ENCODE results near the gene ZNF432.

- TF ChIP-seq CTCF (IDR thresholded peaks at IDR 0.05; ENCODE audit: extremely low read depth in 1 of 2, insufficient read depth in 1 of 2, low read depth in 1 of 2, low read length in 2 of 2), result no peak
- no peak for TF ChIP-seq GATA2 (IDR thresholded peaks at IDR 0.05; ENCODE audit: insufficient read depth, insufficient read length, low read depth, low read length)
- no peak for TF ChIP-seq POLR2AphosphoS5 (IDR thresholded peaks at IDR 0.05; ENCODE audit: insufficient read depth, low read depth, low read length)
- TF ChIP-seq, protein P1, sequence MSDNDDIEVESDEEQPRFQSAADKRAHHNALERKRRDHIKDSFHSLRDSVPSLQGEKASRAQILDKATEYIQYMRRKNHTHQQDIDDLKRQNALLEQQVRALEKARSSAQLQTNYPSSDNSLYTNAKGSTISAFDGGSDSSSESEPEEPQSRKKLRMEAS (IDR thresholded peaks at IDR 0.05; ENCODE audit: insufficient read depth, insufficient read length), result no peak
- TF ChIP-seq EZH2 (IDR thresholded peaks at IDR 0.05; ENCODE audit: borderline replicate concordance, low read depth, low read length, severe bottlenecking), result no peak
- no peak for TF ChIP-seq FOS (IDR thresholded peaks at IDR 0.05; ENCODE audit: borderline replicate concordance, insufficient read depth, low read length)
- TF ChIP-seq POLR2A (IDR thresholded peaks at IDR 0.05; ENCODE audit: low read depth, low read length), result no peak
- no peak for TF ChIP-seq MYC (IDR thresholded peaks at IDR 0.05; ENCODE audit: low read depth, low read length)
- TF ChIP-seq JUN (IDR thresholded peaks at IDR 0.05; ENCODE audit: borderline replicate concordance, insufficient read depth, insufficient read length, low read depth), result no peak
Observed at GRCh38 chr19:52007451-52007805, 41.2 kb downstream of the ZNF432 start.

Data from endothelial cell of umbilical vein (primary cell).